Urothelium cell line (cell line): ENCODE measurements around the gene SHROOM1.
A peak's percentile ranks its signal among the peaks of the same experiment; 100 is the strongest.

ENCODE experiments used
- DNase-seq: peaks from one replicate; pipeline ENCODE4 v3.0.0; 2011; ENCODE audit warnings: low spot score, mixed read lengths
- FAIRE-seq: peaks from 2 replicates; lab custom pipeline; 2011; peaks lifted over from hg19 to GRCh38; lab: Jason Lieb, UNC

Gene SHROOM1

DNA sequence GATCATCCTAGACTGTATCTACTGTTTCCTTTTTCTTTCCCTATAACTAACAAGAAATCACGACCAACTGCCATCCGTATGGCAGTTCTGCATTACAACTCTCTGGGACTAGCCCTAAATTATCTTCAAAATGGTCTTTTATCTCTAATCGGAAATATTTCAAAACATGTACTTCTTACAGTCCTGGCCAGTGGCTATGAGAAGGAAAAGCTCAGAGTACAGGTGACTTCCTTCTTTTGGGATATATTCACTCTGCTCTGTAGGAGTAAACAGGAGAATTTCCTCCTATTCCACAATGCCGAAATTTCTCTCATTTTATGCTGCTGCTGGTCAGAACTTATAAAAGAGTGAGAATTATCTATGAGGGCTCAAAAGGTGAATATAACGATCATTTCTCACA, 51.6 kb downstream of the SHROOM1 start:
- DNase-seq (no peak), FAIRE-seq (no peak)

DNA sequence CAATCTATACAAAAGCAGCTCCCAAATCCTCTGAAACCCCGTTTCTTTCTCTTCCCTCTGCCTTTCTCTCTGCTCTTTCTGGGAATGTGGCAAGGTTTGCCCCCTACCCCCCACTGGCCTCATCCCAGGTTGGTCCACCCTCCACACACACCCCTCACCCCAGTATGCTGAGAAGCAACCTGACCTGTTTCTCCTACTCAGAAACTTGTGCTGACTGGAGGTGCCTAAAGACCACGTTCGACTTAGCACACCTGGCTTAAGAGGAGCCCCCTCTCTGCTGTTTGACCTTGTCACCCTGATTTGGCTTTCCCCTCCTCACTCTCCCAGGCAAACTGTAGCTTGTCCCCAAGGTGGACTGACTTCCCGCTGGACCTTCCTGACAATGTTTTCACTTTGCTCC, 52.3 kb downstream of the SHROOM1 start:
- no peak for FAIRE-seq
- DNase-seq = no peak

DNA sequence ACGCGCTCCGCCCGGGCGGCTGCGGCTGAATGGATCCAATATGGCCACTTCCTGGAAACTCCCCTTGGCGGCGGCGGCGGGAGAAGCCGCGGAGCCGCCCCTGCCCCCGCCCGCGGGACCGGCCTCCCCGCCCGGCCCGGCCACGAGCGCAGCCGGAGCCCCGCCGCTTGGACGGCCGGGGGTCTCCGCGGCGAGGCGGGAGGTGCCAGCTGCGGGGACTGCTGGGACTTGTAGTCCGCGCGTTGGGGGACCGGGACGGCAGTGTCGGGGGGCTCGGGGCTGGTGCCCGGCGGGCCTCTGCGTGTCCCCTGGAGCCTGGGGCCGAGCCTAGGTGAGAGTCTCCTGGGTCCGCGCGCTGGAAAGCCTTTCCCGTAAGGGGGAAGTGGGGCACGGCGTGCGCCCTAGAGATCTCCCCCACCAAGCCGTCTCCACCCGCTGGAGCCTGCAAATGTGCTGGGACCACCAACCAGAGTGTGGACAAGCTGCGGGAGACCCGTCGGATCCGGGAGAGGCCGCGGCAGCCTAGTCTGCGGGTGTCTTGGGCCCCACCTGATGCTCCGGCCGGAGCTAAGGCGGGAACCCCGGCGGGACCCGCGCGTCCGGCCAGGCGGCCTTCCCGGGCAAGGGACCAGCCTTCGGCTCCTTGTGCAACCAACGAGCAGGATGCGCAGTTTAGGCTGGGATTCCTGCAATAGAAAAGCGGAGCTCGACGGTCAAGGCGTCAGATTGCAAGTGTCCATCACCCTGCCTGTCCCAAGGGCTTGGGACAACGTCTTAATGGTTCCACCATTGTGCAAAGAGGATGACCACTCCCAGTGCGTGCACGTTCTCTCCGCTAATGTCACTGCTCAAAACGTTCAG, 53.0 kb downstream of the SHROOM1 start, which contains the start of gene SEPTIN8:
SEPTIN8 (minus strand) TSS at position 31 of the 861 bp plus-strand sequence. CDS start 102 bp downstream, outside the sequence.
- FAIRE-seq (no peak), DNase-seq (peak; percentile 78)

DNA sequence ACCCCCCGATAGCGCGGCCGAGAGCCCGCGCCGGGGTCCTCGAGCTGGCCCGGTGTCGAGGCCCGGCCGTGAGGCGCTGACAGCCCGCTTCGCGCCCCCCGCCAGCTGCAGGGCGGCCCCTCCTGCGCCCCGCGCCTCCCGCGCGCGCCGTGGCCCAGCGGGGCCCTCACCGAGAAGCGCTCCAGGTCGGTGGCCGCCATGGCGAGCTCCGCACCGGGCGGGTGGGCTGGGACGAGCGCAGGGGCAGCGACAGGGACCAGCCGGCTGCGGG, 53.6 kb downstream of the SHROOM1 start:
- FAIRE-seq (no peak), DNase-seq (no peak)

DNA sequence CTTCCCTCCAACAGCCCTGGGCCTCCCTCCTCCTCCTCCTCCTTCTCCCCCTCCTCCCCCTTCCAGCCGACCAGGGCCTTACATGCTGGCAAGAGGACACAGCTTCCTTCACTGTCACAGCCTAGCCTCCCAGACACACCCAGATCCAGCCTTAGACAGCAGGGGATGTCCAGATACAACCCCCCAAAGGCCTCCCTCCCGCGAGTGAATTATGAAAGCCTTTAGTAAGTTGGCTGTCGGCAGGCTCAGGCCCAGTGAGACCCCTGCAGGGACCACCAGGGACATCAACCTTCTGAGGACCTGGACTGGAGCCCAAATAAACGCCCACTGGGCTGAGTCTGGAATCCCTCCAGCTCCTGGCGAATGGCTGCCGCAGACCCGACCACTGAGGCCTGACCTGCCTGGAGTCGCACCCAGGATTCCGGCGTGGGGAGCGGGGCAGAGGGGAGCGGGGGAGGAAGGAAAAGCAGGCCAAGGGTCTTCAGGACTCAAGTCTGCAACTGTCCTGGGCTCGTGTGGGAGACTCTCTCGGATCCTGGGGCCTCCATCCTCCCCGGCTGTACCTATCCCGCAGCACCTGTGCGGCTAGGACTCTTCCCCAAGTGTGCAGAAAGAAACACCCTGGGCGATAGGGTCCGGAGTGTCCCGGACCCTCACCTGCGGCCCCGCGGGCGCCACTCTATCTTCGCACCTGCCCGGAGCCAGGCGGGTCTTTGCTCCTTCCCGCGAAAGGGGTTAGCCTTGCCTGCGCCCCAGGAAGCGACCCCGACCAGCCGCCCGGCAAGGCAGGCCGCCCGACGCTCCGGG, 54.1 kb downstream of the SHROOM1 start:
- FAIRE-seq (peak; percentile 70), DNase-seq (peak; percentile 77)

DNA sequence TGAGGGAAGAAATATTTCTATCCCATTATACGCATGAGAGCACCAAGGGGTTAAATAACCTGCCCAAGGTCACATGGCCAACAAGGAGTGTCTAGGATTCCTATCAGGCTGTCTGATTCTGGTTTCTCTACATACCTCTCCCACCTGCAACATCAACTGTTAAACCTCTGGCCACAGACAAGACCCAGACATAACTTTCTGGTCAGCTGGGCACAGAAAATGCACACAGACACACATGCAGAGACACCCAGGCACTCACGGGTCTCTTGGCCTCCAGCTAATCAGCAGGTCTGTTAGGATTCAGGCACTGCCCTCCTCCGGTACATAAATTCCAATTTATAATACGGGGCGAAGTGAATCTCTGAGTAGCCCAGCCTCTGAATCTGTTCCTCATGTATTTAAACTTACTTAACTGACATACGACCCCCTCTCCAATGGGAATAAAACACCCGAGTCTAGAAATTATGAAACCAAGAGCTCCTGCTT, 54.9 kb downstream of the SHROOM1 start:
- DNase-seq = no peak

DNA sequence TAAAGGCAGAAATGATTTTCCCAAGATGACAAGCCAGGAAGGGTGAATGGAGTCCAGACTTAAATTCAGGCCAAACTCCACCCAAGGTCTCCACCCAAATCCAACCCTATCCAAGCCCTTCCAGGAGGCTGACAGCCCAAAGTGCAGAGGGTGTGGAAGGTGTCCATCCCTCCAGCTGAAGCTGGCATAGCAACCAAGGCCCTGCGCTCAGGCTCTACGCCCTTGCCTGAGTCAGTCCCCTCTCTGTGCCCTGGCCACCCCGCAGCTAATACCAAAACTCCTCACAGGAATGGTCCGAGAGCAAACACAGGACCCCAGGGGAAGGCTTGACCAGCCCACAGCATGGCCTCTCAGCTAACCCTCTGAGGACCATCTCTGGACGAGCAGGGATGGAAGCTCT, 55.6 kb downstream of the SHROOM1 start:
- FAIRE-seq (no peak), DNase-seq (no peak)

More for the DNA sequence above, 54.9 kb downstream of the SHROOM1 start:
- FAIRE-seq = peak; percentile 23

DNA sequence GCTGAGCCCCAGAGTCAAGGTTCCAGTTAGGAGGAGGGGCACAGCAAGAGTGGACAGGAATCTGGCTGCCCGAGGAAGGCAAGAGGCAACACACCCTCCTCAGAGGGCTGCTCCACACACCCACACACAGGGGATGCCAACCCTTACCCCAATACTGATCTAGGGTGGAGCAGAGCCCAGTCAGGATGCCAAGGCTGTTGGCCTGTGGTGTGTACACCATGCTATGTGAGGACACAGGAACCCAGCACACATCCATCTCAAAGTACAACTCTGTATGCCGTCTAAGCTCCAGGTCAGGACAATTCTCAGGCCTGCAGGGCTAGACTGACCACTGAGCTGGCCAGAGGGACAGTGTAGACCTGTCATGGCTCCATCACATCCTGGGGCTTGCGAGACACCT, 56.0 kb downstream of the SHROOM1 start:
- DNase-seq = no peak
- no peak for FAIRE-seq

DNA sequence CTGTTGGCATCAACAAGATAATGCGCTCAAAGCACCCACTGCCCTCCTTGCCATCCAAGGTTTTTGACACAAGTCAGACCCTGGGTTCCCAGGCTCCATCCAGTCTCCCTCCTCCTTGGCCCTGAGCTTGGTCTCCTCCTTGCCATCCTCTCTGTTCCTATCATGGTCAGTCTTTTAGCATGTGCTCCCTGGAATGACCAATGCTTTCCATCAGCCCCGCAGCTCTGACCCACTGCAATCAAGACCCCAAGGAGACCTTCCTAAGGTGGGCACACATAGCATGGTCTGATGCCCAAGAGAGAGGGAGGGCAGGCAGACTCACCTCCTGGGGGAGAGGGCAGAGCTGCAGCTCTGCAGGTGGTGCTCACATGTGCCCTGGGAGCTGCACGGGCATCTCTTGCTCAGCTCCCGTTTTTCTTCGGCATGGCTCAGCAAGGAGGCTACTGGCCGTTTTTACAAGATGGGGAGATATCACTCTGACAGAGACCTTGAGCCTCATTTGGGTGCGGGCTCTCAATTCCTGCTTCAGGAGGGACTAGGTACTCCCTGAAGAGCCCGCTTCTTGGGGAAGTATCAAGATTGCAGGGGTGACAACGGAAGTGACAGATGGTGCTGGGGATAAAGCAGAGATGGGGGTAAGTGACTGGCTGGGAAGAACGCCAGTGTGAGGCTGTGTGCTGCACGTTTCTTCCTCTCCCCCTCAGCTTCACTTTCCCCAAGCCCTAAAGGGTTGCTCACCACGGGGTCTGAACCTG, 56.7 kb downstream of the SHROOM1 start:
- DNase-seq (no peak), FAIRE-seq (no peak)

DNA sequence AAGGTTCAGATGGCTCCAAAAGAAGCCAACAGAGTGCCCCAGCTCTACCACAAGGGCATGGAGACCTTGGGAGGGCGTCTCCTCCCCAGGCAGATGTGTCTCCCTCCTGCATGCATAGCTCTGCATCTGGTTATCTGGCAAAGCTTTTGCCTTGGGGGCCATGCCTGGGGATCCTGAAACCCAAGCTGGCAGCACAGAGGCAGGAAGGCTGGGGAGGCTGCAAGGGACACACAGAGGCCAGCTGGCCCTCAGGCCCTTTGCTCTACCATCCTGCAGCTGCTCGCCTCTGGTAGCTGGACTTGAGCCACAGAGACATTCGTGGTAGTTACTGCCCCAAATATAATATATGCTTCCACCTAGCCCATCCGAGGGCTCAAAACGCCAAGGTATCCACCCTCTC, 57.3 kb downstream of the SHROOM1 start:
- DNase-seq (no peak), FAIRE-seq (no peak)

DNA sequence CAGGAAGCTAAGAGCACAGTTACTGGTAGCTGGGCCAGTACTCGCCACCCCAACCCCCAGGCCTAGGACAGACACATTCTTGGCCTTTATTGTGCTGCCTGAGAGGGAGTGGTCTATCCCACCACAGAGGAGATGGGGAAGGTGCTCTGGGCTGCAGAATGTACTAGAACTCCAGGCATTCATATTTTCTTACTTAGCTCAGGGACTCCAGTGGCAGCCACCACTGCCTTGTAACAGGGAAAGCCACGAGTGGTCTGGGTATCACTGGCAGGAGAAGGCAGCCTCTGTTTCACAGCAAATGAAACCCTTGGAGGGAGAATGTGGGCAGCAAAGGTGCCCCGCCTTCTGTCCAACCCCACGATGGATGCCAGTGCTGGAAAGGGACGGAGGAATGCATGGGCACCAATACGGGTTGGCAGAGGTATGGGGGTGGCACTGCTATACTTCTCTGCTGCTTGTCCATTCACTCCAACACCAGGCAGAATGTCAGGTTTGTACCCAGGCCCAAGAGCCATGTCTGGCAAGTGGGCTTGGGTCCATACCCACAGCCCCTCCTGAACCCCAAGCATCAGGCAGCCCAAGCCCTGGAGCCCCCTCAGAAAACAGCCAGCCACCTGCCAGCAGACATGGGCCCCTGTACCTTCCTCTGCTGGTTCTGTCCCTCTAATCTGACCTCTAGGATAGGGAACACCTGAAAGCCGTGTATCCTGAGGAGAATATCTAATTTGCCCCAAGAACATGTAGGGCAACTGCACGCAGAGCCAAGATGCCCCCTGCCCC, 58.0 kb downstream of the SHROOM1 start:
- FAIRE-seq (peak; percentile 55), DNase-seq (no peak)
